OCI-LY3 (cell line): ENCODE data around the gene COLQ.
"Not testable (repeated sequence)": the region's sequence is repeated elsewhere in the genome, so short reads cannot be mapped to it uniquely, and the experiment has no call there.

Source experiments
- H2AFZ ChIP-seq: fragments of 200-600, 300-600 bp; shearing (Covaris generic); 2 replicates; pipeline ENCODE4 v1.6.0; 2014; ENCODE audit warnings: antibody characterized with exemption, low read depth, low read length
- H3K27ac ChIP-seq: fragments of 200-600, 300-600 bp; sonication (generic); 2 replicates; pipeline ENCODE4 v1.5.1; 2014; ENCODE audit warnings: mild to moderate bottlenecking, low read length, moderate library complexity, mixed read lengths
- H3K27me3 ChIP-seq: fragments of 200-600, 300-600 bp; sonication (generic); 2 replicates; pipeline ENCODE4 v1.6.1; 2014; ENCODE audit warnings: low read depth, low read length, mixed read lengths
- H3K36me3 ChIP-seq: fragments of 200-600, 300-600 bp; sonication (generic); replicated peaks from 2 replicates; pipeline ENCODE3; 2014; ENCODE audit warnings: low read depth, low read length, mixed read lengths
- H3K4me1 ChIP-seq: fragments of 300-600, 200-600 bp; sonication (generic); 2 replicates; pipeline ENCODE4 v1.6.1; 2014; ENCODE audit warnings: low read length, mixed read lengths
- H3K4me2 ChIP-seq: fragments of 200-600, 300-600 bp; sonication (generic); 2 replicates; pipeline ENCODE4 v1.6.1; 2014; ENCODE audit warnings: low read length, mixed read lengths
- H3K4me3 ChIP-seq: fragments of 300-600, 200-600 bp; sonication (generic); 2 replicates; pipeline ENCODE4 v1.5.1; 2014; ENCODE audit warnings: antibody characterized with exemption, mild to moderate bottlenecking, low read length, moderate library complexity
- H3K79me2 ChIP-seq: fragments of 300-600, 200-600 bp; shearing (Covaris generic); 2 replicates; pipeline ENCODE4 v1.6.1; 2014; ENCODE audit warnings: mild to moderate bottlenecking, low read length, mixed read lengths
- H3K9ac ChIP-seq: fragments of 300-600, 200-600 bp; shearing (Covaris generic); 2 replicates; pipeline ENCODE4 v1.6.0; 2014; ENCODE audit warnings: mild to moderate bottlenecking, low read length, moderate library complexity
- H3K9me3 ChIP-seq: fragments of 200-600, 300-600 bp; shearing (Covaris generic); 2 replicates; pipeline ENCODE4 v1.6.1; 2014; ENCODE audit warnings: low read length, mixed read lengths; ENCODE audit not compliant: insufficient read depth
- H4K20me1 ChIP-seq: fragments of 200-600, 300-600 bp; sonication (generic); 2 replicates; pipeline ENCODE4 v1.6.1; 2016; ENCODE audit warnings: low read length, mixed read lengths; ENCODE audit not compliant: insufficient read depth
- CTCF ChIP-seq: fragments of 200-600, 300-600 bp; sonication (generic); IDR thresholded peaks from 2 replicates; pipeline ENCODE4 v1.5.1; 2014; ENCODE audit warnings: antibody characterized with exemption, low read length, low read depth
- EZH2phosphoT487 ChIP-seq: fragments of 200-600 bp; shearing (Covaris generic); IDR thresholded peaks from 2 replicates; pipeline ENCODE4 v1.6.1; 2018; ENCODE audit warnings: antibody characterized with exemption, mixed run types, low read depth

COLQ gene

GRCh38 chr3:15538345-15538744, 16.8 kb upstream of the COLQ start:
- H3K4me2 ChIP-seq, result no peak overlapping the region
- H3K27ac ChIP-seq, result no peak overlapping the region
- no peak overlapping the region for H3K4me3 ChIP-seq
- no peak overlapping the region for H3K9ac ChIP-seq
- H3K36me3 ChIP-seq, result no peaks in the 10 kb centered on the region
- TF ChIP-seq EZH2phosphoT487, result no peak
- 0 out of 2 replicates have a peak, but pooled peaks cover 2% of the 10 kb centered on the region for H3K27me3 ChIP-seq
- H3K9me3 ChIP-seq, result no peaks in the 10 kb centered on the region
- 0 out of 2 replicates have a peak, but pooled peaks cover 3% of the 10 kb centered on the region for H3K4me1 ChIP-seq
- H4K20me1 ChIP-seq, result no peaks in the 10 kb centered on the region
- no peak overlapping the region for H2AFZ ChIP-seq
- H3K79me2 ChIP-seq, result no peaks in the 10 kb centered on the region

- H3K4me2 ChIP-seq, result no peak overlapping the region
- no peak overlapping the region for H2AFZ ChIP-seq
- 0 out of 2 replicates have a peak, but pooled peaks cover 3% of the 10 kb centered on the region for H3K4me1 ChIP-seq
- H3K79me2 ChIP-seq, result no peaks in the 10 kb centered on the region
- no peak overlapping the region for H3K4me3 ChIP-seq
- H3K27me3 ChIP-seq, result no peaks in the 10 kb centered on the region
- TF ChIP-seq CTCF (no peak), EZH2phosphoT487 (no peak)
- H4K20me1 ChIP-seq, result no peaks in the 10 kb centered on the region
- no peak overlapping the region for H3K9ac ChIP-seq
- no peaks in the 10 kb centered on the region for H3K9me3 ChIP-seq
- H3K36me3 ChIP-seq, result no peaks in the 10 kb centered on the region
- no peak overlapping the region for H3K27ac ChIP-seq
Measured at GRCh38 chr3:15536856-15537255, 15.3 kb upstream of the COLQ start.

- no peak overlapping the region for H3K27ac ChIP-seq
Measured at GRCh38 chr3:15535732-15536131, 14.2 kb upstream of the COLQ start.

GRCh38 chr3:15532614-15533013, 11.1 kb upstream of the COLQ start:
- H3K27me3 ChIP-seq, H3K4me2 ChIP-seq, H3K9me3 ChIP-seq, H3K27ac ChIP-seq, H3K4me1 ChIP-seq, H3K36me3 ChIP-seq, H3K9ac ChIP-seq, H4K20me1 ChIP-seq, H3K79me2 ChIP-seq, H2AFZ ChIP-seq, H3K4me3 ChIP-seq: not testable (repeated sequence)

More at GRCh38 chr3:15535732-15536131, 14.2 kb upstream of the COLQ start:
- Histone ChIP-seq H3K9me3 (no peaks in the 10 kb centered on the region), H3K4me2 (no peak overlapping the region), H3K36me3 (no peaks in the 10 kb centered on the region), H3K27me3 (no peaks in the 10 kb centered on the region), H3K4me3 (no peak overlapping the region), H2AFZ (no peak overlapping the region), H4K20me1 (no peaks in the 10 kb centered on the region), H3K4me1 (no peaks in the 10 kb centered on the region), H3K9ac (no peak overlapping the region), H3K79me2 (no peaks in the 10 kb centered on the region)
- no peak for TF ChIP-seq CTCF
- TF ChIP-seq EZH2phosphoT487, result no peak

- Histone ChIP-seq H4K20me1 (no peaks in the 10 kb centered on the region), H2AFZ (no peak overlapping the region), H3K27me3 (no peaks in the 10 kb centered on the region), H3K4me1 (no peaks in the 10 kb centered on the region), H3K9me3 (no peaks in the 10 kb centered on the region), H3K27ac (no peak overlapping the region), H3K36me3 (no peaks in the 10 kb centered on the region), H3K4me3 (no peak overlapping the region), H3K9ac (no peak overlapping the region), H3K4me2 (no peak overlapping the region), H3K79me2 (no peaks in the 10 kb centered on the region)
- no peak for TF ChIP-seq EZH2phosphoT487
- TF ChIP-seq CTCF, result no peak
Measured at GRCh38 chr3:15531346-15531745, 9.8 kb upstream of the COLQ start.
